ENCODE data around the gene PDCD1.
"Not testable (repeated sequence)": the region's sequence is repeated elsewhere in the genome, so short reads cannot be mapped to it uniquely, and the experiment has no call there.

PDCD1 gene

GRCh38 chr2:241800198-241800903 is 58.3 kb downstream of the PDCD1 start:
- not testable (repeated sequence) for DNase-seq (ENCODE audit: low read depth in 2 of 2)

Measured in stimulated activated CD4-positive, alpha-beta T cell treated with anti-CD3 and anti-CD28 coated beads, Interleukin-4, amount 100 ng/mL, for 48 hours (primary cell).